Measurements from ENCODE around the gene CSF3R.

The CSF3R gene

GRCh38 chr1:36482724-36483388 is at the start of gene CSF3R:
CSF3R (minus strand) TSS chr1:36482913; CDS start chr1:36479496, 3,417 bp downstream.
- TF ChIP-seq GATA2 (IDR thresholded peaks at IDR 0.05; ENCODE audit: low read depth, low read length) (no peak), GATA3 (IDR thresholded peaks at IDR 0.05; ENCODE audit: low read depth, low read length) (no peak)

GRCh38 chr1:36531833-36532232 is 49.1 kb upstream of the CSF3R start:
- TF ChIP-seq GATA2 (IDR thresholded peaks at IDR 0.05; ENCODE audit: low read depth, low read length) (no peak), GATA3 (IDR thresholded peaks at IDR 0.05; ENCODE audit: low read depth, low read length) (no peak)

- no peak for TF ChIP-seq GATA3 (IDR thresholded peaks at IDR 0.05; ENCODE audit: low read depth, low read length)
- no peak for TF ChIP-seq GATA2 (IDR thresholded peaks at IDR 0.05; ENCODE audit: low read depth, low read length)
These were observed 48.1 kb upstream of the CSF3R start for GRCh38 chr1:36530791-36531190.

DNA sequence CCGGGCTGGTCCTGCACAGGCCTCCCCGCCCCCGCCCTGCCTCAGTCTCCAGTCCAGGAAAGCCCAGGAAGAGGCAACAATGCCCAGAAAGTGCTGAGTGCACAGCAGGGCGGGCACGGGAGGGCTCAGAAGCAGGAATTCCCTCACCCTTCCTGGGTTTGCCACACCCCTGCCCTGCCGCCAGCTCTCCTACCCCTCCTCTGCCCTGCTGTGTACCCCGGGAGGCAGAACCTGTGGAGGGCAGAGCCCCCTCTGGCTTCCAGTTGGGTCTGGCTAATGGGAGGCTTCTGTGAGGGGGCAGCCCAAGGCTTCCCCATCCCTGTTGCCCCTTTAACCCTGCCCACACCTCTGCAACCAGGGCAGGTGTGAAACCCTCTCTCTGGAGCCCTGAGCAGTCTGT is 47.5 kb upstream of the CSF3R start:
- TF ChIP-seq GATA2 (IDR thresholded peaks at IDR 0.05; ENCODE audit: low read depth, low read length) = no peak
- TF ChIP-seq GATA3 (IDR thresholded peaks at IDR 0.05; ENCODE audit: low read depth, low read length) = no peak

- TF ChIP-seq GATA2 (IDR thresholded peaks at IDR 0.05; ENCODE audit: low read depth, low read length) = no peak
- TF ChIP-seq GATA3 (IDR thresholded peaks at IDR 0.05; ENCODE audit: low read depth, low read length) = no peak
These were observed 47.1 kb upstream of the CSF3R start for GRCh38 chr1:36529769-36530260.

- TF ChIP-seq GATA3 (IDR thresholded peaks at IDR 0.05; ENCODE audit: low read depth, low read length) (no peak), GATA2 (IDR thresholded peaks at IDR 0.05; ENCODE audit: low read depth, low read length) (no peak)
These were observed 45.9 kb upstream of the CSF3R start for GRCh38 chr1:36528361-36529349.

- TF ChIP-seq GATA2 (IDR thresholded peaks at IDR 0.05; ENCODE audit: low read depth, low read length) (no peak), GATA3 (IDR thresholded peaks at IDR 0.05; ENCODE audit: low read depth, low read length) (no peak)
These were observed 42.5 kb upstream of the CSF3R start for GRCh38 chr1:36525166-36525565.

DNA sequence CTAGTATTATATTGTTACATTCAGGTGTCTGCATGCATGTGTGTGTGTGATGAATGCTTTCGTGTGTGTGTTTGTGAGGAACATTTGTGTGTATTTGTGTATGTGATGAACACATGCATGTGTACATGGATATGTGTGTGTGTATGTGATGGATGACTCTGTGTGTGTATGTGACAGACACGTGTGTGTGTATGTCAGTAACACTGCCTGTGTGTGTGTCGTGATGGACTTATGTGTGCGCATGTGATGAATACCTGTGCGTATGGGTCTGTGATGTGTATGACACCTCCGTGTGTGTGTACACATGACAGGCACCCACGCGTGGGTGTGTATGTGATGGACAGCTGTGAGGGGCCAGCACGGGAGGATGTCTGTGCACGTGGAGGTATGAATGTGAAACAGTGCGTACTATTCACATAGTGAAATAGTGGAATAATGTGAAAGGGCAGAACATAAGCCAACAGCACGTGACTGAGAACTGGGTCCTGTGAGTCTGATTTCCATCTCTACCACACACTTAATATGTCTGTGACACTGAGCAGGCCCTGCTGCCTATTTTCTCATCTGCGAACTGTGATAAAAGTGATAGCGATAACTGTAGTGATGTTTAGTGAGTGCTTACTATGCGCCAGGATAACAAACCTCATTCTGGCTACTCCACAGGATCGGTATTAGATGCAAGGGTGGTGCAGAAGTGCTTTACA is 41.8 kb upstream of the CSF3R start:
- TF ChIP-seq GATA2 (IDR thresholded peaks at IDR 0.05; ENCODE audit: low read depth, low read length) (peak; percentile 98), GATA3 (IDR thresholded peaks at IDR 0.05; ENCODE audit: low read depth, low read length) (no peak; the same call in 1 of the 2 replicates)

DNA sequence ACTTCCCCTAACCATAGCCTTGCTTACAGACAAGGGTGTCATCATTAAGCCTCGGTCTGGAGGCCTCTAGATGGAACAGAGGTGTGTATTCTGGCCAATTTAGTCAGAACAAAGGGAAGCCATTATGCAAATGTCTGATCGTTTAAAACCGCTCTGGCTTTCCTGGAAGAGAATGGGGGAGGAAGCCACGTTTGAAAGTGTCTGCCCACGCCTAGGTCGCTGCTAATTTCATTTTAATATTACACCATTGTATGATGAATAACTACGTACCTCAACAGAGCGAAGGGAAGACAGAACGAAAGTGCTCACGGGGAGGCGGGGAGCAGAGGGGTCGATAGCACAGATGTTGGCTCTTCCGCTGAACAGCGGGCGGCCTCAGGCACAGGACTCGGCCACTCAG is 41.1 kb upstream of the CSF3R start:
- TF ChIP-seq GATA3 (IDR thresholded peaks at IDR 0.05; ENCODE audit: low read depth, low read length) (no peak), GATA2 (IDR thresholded peaks at IDR 0.05; ENCODE audit: low read depth, low read length) (no peak)

DNA sequence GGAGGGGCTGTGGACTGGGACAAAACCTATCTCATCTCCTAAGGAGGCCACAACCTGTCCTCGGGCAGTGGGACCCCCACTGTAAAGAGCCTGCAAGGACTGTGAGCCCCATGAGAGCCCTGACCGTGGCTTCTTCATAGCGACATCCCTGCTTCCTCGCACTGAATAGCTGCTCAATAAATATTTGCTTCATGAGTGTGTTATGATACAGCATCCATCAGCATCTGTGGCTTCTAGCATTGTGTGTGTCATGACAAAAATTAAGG is 40.5 kb upstream of the CSF3R start:
- TF ChIP-seq GATA3 (IDR thresholded peaks at IDR 0.05; ENCODE audit: low read depth, low read length) (no peak), GATA2 (IDR thresholded peaks at IDR 0.05; ENCODE audit: low read depth, low read length) (no peak)

DNA sequence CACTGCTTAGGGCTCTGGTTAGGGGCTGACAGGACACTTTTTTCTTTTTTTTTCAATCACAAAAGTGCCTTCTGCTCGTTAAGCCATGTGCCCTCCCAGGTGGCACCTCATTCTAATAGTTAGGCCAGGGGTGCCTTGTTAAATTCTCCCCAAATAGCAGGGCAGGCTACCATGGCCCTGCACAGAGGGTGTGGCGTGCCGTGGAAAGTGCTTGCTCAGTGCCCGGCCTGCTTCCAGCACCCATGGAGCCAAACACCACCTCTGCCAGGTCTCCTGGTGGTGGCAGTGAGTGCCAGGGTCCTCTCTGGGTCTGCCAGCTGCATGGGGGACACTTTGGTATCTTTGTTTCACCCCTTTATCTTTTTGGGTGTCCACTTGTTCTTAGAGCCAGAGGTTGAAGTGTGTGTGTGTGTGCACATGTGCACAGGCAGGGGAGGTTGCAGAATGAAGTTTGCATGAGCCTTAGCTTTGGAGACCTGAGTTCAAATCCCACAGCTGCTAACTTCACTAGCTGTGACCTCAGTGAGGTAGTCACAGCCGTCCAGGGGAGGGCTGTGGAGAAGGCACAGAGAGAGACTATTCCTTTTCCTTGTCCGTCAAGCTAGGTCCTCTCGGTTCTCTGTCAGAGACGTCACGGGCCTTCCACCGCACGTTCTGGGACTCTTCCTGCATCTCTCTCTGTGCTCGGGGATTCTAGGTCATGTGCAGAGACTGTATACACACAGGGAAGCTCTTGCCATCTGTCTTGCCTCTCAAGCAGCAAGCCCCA is 39.9 kb upstream of the CSF3R start:
- no peak for TF ChIP-seq GATA2 (IDR thresholded peaks at IDR 0.05; ENCODE audit: low read depth, low read length)
- no peak for TF ChIP-seq GATA3 (IDR thresholded peaks at IDR 0.05; ENCODE audit: low read depth, low read length)

DNA sequence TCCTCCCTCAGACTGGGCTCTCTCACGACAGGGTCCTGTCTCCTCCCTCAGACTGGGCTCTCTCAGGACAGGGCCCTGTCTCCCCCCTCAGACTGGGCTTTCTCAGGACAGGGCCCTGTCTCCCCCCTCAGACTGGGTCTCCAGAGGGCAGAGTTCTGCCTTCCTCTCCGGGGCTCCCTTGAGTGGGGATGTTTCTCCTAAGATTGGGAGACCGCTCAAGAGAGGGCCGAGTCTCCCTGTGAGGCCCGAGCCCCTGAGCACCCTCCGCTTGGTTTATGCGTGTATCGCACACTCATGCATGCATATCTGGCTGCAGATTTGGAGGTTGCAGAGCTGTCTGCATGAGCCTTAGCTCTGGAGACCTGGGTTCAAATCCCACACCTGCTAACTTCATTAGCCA is 39.3 kb upstream of the CSF3R start:
- no peak for TF ChIP-seq GATA2 (IDR thresholded peaks at IDR 0.05; ENCODE audit: low read depth, low read length)
- TF ChIP-seq GATA3 (IDR thresholded peaks at IDR 0.05; ENCODE audit: low read depth, low read length) = no peak

GRCh38 chr1:36520771-36521420 is 38.2 kb upstream of the CSF3R start:
- TF ChIP-seq GATA2 (IDR thresholded peaks at IDR 0.05; ENCODE audit: low read depth, low read length) = no peak

Measured in SH-SY5Y (cell line).